ENCODE measurements around the gene MYOZ3.
A peak's percentile ranks its signal among the peaks of the same experiment; 100 is the strongest.

Gene MYOZ3

GRCh38 chr5:150644058-150644457 is 17.0 kb upstream of the MYOZ3 start:
- no peak for DNase-seq

GRCh38 chr5:150644514-150644913 is 16.5 kb upstream of the MYOZ3 start:
- no peak for DNase-seq

GRCh38 chr5:150645070-150645700 is 15.9 kb upstream of the MYOZ3 start:
- DNase-seq: no peak

GRCh38 chr5:150647275-150648251 is 13.5 kb upstream of the MYOZ3 start:
- DNase-seq: no peak

- DNase-seq: no peak
Measured at GRCh38 chr5:150648294-150649107, 12.6 kb upstream of the MYOZ3 start.

GRCh38 chr5:150649108-150650020 is 11.7 kb upstream of the MYOZ3 start:
- no peak for DNase-seq

- no peak for DNase-seq
Measured at GRCh38 chr5:150650021-150651006, 10.7 kb upstream of the MYOZ3 start.

- DNase-seq: no peak
Measured at GRCh38 chr5:150651382-150651781, 9.7 kb upstream of the MYOZ3 start.

- no peak for DNase-seq
Measured at GRCh38 chr5:150651924-150652671, 9.0 kb upstream of the MYOZ3 start.

- no peak for DNase-seq
Measured at GRCh38 chr5:150653145-150653761, 7.8 kb upstream of the MYOZ3 start.

- DNase-seq: no peak
Measured at GRCh38 chr5:150653762-150654556, 7.1 kb upstream of the MYOZ3 start.

- DNase-seq: no peak
Measured at GRCh38 chr5:150655221-150655620, 5.8 kb upstream of the MYOZ3 start.

- peak; percentile 87 for DNase-seq
Measured at GRCh38 chr5:150656191-150657132, 4.6 kb upstream of the MYOZ3 start.

GRCh38 chr5:150658121-150658520 is 2.9 kb upstream of the MYOZ3 start:
- no peak for DNase-seq

- DNase-seq: no peak
Measured at GRCh38 chr5:150658699-150659265, 2.3 kb upstream of the MYOZ3 start.

- no peak for DNase-seq
Measured at GRCh38 chr5:150659360-150660107, 1.5 kb upstream of the MYOZ3 start.
